ENCODE measurements around the gene CDH4.
"Not testable (repeated sequence)": the region's sequence is repeated elsewhere in the genome, so short reads cannot be mapped to it uniquely, and the experiment has no call there.

- not testable (repeated sequence) for TF ChIP-seq EZH2 (IDR thresholded peaks at IDR 0.05; ENCODE audit: low read depth)
- TF ChIP-seq, protein P1, sequence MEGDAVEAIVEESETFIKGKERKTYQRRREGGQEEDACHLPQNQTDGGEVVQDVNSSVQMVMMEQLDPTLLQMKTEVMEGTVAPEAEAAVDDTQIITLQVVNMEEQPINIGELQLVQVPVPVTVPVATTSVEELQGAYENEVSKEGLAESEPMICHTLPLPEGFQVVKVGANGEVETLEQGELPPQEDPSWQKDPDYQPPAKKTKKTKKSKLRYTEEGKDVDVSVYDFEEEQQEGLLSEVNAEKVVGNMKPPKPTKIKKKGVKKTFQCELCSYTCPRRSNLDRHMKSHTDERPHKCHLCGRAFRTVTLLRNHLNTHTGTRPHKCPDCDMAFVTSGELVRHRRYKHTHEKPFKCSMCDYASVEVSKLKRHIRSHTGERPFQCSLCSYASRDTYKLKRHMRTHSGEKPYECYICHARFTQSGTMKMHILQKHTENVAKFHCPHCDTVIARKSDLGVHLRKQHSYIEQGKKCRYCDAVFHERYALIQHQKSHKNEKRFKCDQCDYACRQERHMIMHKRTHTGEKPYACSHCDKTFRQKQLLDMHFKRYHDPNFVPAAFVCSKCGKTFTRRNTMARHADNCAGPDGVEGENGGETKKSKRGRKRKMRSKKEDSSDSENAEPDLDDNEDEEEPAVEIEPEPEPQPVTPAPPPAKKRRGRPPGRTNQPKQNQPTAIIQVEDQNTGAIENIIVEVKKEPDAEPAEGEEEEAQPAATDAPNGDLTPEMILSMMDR (conservative IDR thresholded peaks at IDR 0.05): not testable (repeated sequence)
Observed at GRCh38 chr20:61854538-61854937, 602.5 kb downstream of the CDH4 start.
